Measurements from ENCODE around the gene MAPK10.

- TF ChIP-seq, protein P1, sequence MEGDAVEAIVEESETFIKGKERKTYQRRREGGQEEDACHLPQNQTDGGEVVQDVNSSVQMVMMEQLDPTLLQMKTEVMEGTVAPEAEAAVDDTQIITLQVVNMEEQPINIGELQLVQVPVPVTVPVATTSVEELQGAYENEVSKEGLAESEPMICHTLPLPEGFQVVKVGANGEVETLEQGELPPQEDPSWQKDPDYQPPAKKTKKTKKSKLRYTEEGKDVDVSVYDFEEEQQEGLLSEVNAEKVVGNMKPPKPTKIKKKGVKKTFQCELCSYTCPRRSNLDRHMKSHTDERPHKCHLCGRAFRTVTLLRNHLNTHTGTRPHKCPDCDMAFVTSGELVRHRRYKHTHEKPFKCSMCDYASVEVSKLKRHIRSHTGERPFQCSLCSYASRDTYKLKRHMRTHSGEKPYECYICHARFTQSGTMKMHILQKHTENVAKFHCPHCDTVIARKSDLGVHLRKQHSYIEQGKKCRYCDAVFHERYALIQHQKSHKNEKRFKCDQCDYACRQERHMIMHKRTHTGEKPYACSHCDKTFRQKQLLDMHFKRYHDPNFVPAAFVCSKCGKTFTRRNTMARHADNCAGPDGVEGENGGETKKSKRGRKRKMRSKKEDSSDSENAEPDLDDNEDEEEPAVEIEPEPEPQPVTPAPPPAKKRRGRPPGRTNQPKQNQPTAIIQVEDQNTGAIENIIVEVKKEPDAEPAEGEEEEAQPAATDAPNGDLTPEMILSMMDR (IDR thresholded peaks at IDR 0.05) = no peak
- no peak for TF ChIP-seq POLR2AphosphoS5 (IDR thresholded peaks at IDR 0.05)
- no peak for TF ChIP-seq POLR2A (IDR thresholded peaks at IDR 0.05)
These were observed 20.4 kb upstream of the MAPK10 start for GRCh38 chr4:86380181-86380724.

Measured in prostate gland (tissue), 2 donors.